ENCODE results near the gene RPTOR.
A peak's percentile ranks its signal among the peaks of the same experiment; 100 is the strongest.

The RPTOR gene

DNA sequence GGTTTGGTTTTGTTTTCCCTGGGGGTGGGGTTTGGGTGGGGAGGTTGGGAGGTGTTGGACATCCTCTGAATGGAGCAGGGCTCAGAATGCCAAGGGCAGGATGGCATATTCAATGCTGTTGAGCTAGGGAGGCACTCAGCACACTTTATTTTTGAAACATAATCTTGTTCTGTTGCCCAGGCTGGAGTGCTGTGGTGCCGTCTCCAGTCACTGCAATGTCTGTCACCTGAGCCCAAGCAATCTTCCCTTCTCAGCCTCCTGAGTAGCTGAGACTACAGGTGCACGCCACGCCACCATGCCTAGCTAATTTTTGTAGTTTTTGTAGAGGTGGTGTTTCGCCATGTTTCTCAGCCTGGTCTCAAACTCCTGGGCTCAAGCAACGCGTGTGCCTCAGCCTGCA lies 186.1 kb downstream of the RPTOR start:
- H4K20me1 ChIP-seq (ENCODE audit: insufficient read depth, low read length), result no peaks in the 10 kb centered on the region
- H3K9me3 ChIP-seq (ENCODE audit: low read length), result no peaks in the 10 kb centered on the region
- H3K4me2 ChIP-seq (ENCODE audit: low read length), result peak overlapping the region; percentile 74
- peaks cover 62% of the 10 kb centered on the region for H3K79me2 ChIP-seq (ENCODE audit: insufficient read depth, low read length)
- peaks cover 86% of the 10 kb centered on the region for H3K4me1 ChIP-seq (ENCODE audit: insufficient read depth, low read length, severe bottlenecking)
- peak overlapping the region; percentile 79 for H3K4me3 ChIP-seq (ENCODE audit: low read depth, low read length, poor library complexity, severe bottlenecking)
- peak overlapping the region; percentile 88 for H3K9ac ChIP-seq (ENCODE audit: low read length)
- H3F3A ChIP-seq (ENCODE audit: insufficient read depth, low read length), result peaks cover 4% of the 10 kb centered on the region; the same call in 1 of the 2 replicates
- TF ChIP-seq EZH2 (IDR thresholded peaks at IDR 0.05; ENCODE audit: borderline replicate concordance, low read length), result no peak
- TF ChIP-seq, protein P1, sequence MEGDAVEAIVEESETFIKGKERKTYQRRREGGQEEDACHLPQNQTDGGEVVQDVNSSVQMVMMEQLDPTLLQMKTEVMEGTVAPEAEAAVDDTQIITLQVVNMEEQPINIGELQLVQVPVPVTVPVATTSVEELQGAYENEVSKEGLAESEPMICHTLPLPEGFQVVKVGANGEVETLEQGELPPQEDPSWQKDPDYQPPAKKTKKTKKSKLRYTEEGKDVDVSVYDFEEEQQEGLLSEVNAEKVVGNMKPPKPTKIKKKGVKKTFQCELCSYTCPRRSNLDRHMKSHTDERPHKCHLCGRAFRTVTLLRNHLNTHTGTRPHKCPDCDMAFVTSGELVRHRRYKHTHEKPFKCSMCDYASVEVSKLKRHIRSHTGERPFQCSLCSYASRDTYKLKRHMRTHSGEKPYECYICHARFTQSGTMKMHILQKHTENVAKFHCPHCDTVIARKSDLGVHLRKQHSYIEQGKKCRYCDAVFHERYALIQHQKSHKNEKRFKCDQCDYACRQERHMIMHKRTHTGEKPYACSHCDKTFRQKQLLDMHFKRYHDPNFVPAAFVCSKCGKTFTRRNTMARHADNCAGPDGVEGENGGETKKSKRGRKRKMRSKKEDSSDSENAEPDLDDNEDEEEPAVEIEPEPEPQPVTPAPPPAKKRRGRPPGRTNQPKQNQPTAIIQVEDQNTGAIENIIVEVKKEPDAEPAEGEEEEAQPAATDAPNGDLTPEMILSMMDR (IDR thresholded peaks at IDR 0.05; ENCODE audit: low read length), result no peak
- H3K36me3 ChIP-seq (ENCODE audit: insufficient read depth, low read length), result peaks cover 58% of the 10 kb centered on the region
- peak overlapping the region; percentile 98 for H3K27ac ChIP-seq (ENCODE audit: low read depth, low read length, poor library complexity, severe bottlenecking)
- H3K9me2 ChIP-seq (ENCODE audit: low read depth, low read length), result no peaks in the 10 kb centered on the region
- H3K27me3 ChIP-seq (ENCODE audit: insufficient read depth, low read length), result no peaks in the 10 kb centered on the region
- H2AFZ ChIP-seq (ENCODE audit: low read length), result no peak overlapping the region

DNA sequence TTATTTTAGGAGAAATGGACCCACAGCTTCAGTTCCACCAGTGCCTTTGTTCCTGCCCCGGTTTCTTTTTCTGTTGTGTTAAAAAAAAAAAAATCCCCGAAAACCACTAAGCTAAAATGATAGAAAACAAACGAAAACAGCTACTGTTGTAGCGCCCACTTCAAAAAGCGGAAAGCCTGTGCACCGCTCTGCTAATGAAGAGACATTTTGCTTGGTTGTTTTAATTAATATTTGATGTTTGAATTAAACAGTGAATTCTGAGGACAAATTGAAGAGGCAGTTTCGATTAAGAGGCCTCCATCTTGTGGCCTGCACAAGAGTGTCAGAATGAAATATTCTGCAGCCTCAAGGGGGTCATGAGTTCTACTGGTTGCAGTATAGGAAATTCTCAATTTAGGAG lies 186.7 kb downstream of the RPTOR start:
- Histone ChIP-seq H3K36me3 (ENCODE audit: insufficient read depth, low read length) (peaks cover 64% of the 10 kb centered on the region), H3K4me1 (ENCODE audit: insufficient read depth, low read length, severe bottlenecking) (peaks cover 86% of the 10 kb centered on the region), H3K9me2 (ENCODE audit: low read depth, low read length) (no peaks in the 10 kb centered on the region), H3K79me2 (ENCODE audit: insufficient read depth, low read length) (peaks cover 57% of the 10 kb centered on the region), H2AFZ (ENCODE audit: low read length) (no peak overlapping the region), H3F3A (ENCODE audit: insufficient read depth, low read length) (peaks cover 6% of the 10 kb centered on the region), H3K4me2 (ENCODE audit: low read length) (peak overlapping the region; percentile 74), H4K20me1 (ENCODE audit: insufficient read depth, low read length) (no peaks in the 10 kb centered on the region), H3K9me3 (ENCODE audit: low read length) (no peaks in the 10 kb centered on the region), H3K27ac (ENCODE audit: low read depth, low read length, poor library complexity, severe bottlenecking) (peak overlapping the region; percentile 98), H3K4me3 (ENCODE audit: low read depth, low read length, poor library complexity, severe bottlenecking) (peak overlapping the region; percentile 79), H3K9ac (ENCODE audit: low read length) (peak overlapping the region; percentile 88), H3K27me3 (ENCODE audit: insufficient read depth, low read length) (no peaks in the 10 kb centered on the region)
- TF ChIP-seq, protein P1 (IDR thresholded peaks at IDR 0.05; ENCODE audit: low read length), result 0 out of 2 replicates have a peak, but pooled peaks have one; percentile 26
- no peak for TF ChIP-seq EZH2 (IDR thresholded peaks at IDR 0.05; ENCODE audit: borderline replicate concordance, low read length)

DNA sequence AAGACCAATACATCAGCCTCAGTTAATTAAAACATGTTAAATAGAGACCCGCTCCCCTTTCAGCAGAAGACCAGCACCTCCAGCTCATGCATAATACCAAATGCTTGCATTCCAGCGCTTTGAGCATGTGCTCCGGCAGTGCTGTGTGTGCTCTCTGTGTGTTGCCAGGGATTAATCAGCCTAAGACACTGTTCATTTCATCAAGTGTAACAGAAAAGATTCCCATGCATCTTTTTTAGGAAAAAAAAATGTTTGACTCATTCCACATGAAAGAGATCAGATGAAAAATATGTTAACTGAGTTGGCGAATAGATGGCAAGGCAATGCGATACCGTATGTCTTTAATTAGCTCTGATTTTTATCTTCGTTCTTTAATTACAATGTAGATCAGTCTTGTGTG lies 187.6 kb downstream of the RPTOR start:
- Histone ChIP-seq H3K79me2 (ENCODE audit: insufficient read depth, low read length) (peaks cover 49% of the 10 kb centered on the region), H2AFZ (ENCODE audit: low read length) (no peak overlapping the region), H3K4me2 (ENCODE audit: low read length) (peak overlapping the region; percentile 74), H3K4me3 (ENCODE audit: low read depth, low read length, poor library complexity, severe bottlenecking) (peak overlapping the region; percentile 79), H3K36me3 (ENCODE audit: insufficient read depth, low read length) (peaks cover 64% of the 10 kb centered on the region), H4K20me1 (ENCODE audit: insufficient read depth, low read length) (no peaks in the 10 kb centered on the region), H3F3A (ENCODE audit: insufficient read depth, low read length) (peaks cover 15% of the 10 kb centered on the region), H3K9ac (ENCODE audit: low read length) (peak overlapping the region; percentile 88), H3K9me3 (ENCODE audit: low read length) (no peaks in the 10 kb centered on the region), H3K9me2 (ENCODE audit: low read depth, low read length) (no peaks in the 10 kb centered on the region), H3K27ac (ENCODE audit: low read depth, low read length, poor library complexity, severe bottlenecking) (peak overlapping the region; percentile 98), H3K27me3 (ENCODE audit: insufficient read depth, low read length) (no peaks in the 10 kb centered on the region), H3K4me1 (ENCODE audit: insufficient read depth, low read length, severe bottlenecking) (peaks cover 86% of the 10 kb centered on the region)
- TF ChIP-seq EZH2 (IDR thresholded peaks at IDR 0.05; ENCODE audit: borderline replicate concordance, low read length), result no peak
- TF ChIP-seq, protein P1 (IDR thresholded peaks at IDR 0.05; ENCODE audit: low read length), result no peak

Data from OCI-LY1 (cell line).